NCI-H69 (cell line): Measurements from ENCODE around the gene HSPA12A.

Experiments used
- DNase-seq: peaks from one replicate; lab custom pipeline; 2025; lab: John Stamatoyannopoulos, UW

Gene HSPA12A

GRCh38 chr10:116690356-116691322 lies 51.7 kb downstream of the HSPA12A start:
- DNase-seq: no peak

DNA sequence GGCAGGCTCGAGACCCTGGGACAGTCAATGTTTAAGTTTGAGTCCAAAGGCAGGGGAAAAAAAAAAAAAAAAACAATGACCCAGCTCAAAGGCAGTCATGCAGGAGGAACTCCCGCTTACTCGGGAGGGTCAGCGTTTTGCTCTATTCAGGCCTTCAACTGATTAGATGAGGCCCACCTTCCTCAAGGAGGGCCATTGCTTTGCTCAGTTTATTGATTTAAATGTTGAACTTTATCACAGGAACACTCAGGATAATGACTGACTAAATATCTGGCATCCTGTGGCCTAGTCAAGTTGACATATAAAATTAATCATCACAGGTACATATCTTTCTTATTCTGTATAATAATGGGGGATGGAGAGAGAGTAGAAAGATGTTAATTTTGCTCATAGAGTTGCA lies 52.6 kb downstream of the HSPA12A start:
- DNase-seq: no peak

GRCh38 chr10:116688741-116689495 lies 53.4 kb downstream of the HSPA12A start:
- no peak for DNase-seq

DNA sequence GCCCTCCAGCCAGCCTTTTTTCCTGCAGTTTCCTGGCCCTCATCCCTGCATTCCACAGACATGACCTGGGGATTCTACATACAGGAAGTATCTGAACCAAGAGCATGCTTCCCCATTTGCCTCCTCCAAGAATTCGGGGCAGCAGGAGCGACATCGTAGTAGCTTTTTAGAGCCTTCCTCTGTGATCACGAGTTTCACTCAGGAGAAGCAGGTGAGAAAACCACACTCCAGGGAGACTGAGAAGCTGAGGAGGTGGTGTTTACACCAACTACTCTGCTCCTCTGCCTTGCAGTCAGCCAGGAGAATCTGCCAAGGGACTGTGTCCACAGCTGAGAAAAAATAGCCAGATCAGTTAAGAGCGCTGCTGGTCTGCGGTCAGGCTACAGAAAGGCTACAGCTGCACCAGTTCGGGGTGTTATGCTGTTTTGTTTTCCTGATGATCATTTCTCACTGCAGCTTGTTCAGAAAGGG lies 54.1 kb downstream of the HSPA12A start:
- no peak for DNase-seq

DNA sequence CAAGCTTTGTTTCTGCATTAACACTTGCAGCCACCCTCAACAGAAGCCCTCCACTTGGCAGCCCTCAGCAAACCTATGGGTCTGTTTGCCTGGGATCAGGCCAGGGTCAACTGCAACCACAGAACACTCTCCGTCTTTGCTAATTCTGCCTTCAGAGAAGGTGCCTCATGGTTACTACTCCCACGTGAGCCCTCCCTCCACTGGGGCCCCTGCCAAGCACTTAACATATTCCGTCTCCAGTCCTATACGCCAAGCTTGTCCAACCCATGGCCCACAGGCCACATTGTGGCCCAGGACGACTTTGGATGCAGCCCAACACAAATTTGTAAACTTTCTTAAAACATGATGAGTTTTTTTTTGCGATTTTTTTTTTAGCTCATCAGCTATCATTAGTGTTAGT lies 54.7 kb downstream of the HSPA12A start:
- no peak for DNase-seq

DNA sequence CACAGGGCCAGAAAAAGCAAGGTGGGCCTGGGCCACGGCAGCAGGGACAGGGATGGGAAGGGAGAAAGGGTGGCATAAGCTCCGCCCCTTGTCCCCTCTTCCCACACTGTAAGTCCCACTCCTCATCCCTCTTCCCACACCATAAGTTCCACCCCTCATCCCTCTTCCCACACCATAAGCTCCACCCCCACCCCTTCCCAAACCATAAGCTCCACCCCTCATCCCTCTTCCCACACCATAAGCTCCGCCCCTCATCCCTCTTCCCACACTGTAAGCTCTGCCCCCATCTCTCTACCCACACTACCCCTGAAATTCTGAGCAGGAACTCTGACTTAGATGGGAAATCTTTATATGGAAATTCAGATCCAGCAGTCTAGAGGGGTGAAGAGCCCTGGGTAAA lies 55.7 kb downstream of the HSPA12A start:
- DNase-seq: no peak

GRCh38 chr10:116685807-116686206 lies 56.6 kb downstream of the HSPA12A start:
- no peak for DNase-seq

DNA sequence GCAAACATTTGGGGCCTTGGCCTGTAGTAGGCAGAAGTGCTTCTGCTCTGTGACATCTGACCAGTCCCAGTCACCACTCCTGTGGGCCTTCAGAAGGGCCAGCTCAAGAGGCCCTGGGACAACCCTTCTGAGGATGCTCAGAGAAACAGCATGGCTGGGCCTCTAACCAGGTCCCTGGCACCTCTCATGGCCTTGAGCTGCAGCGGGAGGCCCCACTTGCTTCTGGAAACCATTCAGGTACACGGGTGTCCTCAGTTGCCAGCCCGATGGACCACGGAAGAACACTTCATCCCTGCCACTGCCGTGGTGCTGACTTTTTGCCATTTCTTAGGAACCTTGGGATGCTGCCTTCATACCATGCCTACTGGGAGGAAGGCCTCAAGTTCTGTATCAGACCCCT lies 57.6 kb downstream of the HSPA12A start:
- DNase-seq: no peak

- peak; percentile 8 for DNase-seq
Measured at GRCh38 chr10:116683821-116684220, 58.5 kb downstream of the HSPA12A start.

DNA sequence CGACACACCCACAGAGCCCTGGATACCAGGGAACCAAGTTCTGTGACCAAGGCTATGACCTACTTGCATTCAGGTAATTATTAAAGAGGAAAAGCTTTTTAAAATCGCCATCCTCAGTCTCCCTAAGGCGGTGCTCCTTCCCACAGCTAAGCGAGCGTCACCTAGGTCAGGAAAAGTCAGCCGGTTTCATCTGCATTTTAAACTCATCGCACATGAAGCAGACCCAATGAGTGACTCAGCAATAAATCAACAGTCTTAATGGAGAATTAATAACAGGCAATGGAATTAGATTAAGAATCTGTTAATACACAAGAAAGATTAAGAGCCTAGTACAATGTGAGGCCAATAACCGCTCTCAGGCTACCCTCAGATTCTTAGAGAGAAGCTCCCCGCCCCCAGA lies 59.2 kb downstream of the HSPA12A start:
- no peak for DNase-seq

DNA sequence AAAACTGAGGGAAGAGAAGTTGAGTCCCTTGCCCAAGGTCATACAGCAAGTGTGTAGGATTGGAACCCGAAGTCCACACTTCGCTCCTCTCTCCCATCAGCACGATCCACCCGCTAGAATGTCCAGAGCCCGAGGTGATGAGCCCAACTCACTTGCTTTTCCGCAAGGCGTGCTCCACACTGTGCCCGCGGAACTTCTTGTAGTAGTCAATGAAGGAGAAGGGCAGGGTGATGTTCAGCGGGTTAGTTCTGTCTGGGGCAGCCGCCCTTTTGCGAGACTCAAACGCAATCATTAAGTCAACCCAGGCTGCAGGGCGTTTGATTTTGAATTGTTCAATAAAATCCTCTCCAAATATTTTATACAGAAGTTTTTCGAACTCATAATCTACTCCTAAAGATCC lies 63.0 kb downstream of the HSPA12A start:
- no peak for DNase-seq

- DNase-seq: no peak
Measured at GRCh38 chr10:116676633-116677032, 65.7 kb downstream of the HSPA12A start.

DNA sequence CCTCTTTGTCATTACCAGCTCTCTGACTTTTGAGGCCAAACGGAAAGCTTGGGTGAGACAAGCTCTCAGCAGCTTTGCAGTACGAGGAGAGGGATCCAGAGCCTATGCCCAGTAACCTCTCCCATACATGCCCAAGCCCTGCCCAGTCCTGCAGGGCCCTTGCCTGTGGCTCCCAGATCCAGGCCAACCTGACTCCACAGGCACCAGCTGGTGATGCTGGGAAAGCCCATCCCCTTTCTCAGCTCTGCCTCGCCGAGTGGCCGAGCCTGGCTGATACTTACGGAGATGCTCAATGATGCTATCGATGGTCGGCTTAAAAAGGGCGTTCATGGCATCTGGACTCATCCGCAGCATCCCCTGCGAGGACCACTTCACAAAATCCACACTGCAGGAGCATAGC lies 66.2 kb downstream of the HSPA12A start:
- DNase-seq: no peak

DNA sequence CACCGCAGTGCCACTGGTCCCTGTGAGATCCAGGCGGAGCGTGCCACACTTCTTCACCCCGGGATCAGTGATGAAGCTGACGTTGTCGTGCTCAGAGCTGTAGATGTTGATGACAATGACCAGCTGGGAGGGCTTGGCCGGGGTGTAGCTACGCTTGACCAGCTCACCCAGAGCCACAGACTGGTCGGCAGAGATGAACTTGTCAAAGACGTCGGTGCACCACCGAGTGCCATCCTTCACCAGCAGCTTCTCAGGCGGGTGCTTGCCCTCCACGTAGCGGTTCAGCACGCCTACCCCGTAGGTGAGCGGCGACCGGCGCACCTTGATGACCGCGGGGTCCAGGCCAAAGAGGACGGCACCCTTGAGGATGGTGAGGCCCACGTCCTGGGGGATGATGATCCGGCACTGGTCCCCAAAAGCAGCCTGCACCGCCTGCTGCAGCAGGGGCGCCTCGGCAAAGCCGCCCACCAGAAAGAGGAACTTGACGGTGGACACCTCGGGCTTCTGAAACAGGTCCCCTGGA lies 67.4 kb downstream of the HSPA12A start:
- no peak for DNase-seq

DNA sequence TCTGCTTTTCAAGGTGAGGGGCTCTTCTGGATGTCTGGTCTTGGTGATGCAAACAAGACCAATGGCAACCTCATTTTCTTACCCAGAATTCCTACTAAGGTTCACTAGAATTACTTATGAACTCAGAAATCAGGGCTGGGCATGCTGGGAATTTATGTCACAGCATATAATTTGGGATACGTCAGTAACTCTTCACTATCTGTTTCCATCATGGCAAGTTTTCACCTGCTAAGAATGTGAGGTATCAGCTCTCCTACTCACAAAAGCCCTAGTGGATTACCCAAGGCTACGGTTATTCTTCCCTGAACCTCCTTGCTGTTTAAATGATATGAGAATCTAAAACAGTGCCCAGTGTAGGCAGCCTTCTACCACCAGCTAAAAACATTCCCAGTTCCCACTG lies 68.5 kb downstream of the HSPA12A start:
- DNase-seq: no peak

- DNase-seq: no peak
Measured at GRCh38 chr10:116672891-116673290, 69.5 kb downstream of the HSPA12A start.

- DNase-seq: peak; percentile 41
Measured at GRCh38 chr10:116671274-116671926, 71.0 kb downstream of the HSPA12A start.

- DNase-seq: peak; percentile 45
Measured at GRCh38 chr10:116670706-116671105, 71.7 kb downstream of the HSPA12A start.

DNA sequence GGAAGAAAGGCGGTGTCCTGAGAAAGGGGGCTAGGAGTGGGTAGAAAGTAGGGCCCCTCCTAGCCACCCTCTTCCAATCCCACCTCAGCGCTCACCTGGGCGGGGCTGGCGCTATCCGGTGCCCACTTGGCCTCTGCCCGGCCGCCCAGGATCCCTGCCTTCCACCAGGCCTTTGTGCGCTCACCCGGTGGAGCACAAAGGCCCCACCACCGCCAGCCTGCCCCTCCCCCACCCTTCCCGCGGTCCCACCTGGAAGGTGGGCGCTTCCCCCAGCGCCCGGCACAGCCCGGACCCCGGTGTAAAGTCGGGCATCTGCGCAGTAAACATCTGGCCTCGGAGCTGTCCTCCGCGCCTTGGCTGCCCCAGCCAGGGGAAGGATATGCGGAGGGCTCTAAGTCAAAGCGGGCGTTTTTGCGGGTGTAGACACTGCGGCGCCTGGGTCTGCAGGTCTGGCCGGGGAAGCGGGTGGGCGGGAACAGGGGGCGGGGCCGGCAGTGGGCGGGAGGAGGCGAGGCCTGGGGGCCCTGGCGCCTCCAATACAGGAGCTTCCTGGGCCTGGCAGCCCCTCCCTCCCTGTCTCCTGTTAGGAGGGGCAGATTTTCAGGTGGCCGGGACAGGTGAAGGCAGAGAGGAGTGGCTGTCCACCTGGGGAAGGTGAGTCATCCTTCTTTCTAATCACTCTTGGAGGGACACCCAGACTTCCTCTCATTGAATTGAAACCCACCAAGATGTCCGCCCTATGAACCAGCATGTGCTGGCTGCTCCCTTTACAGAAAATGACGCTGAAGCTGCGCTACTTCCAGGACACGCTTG lies 72.3 kb downstream of the HSPA12A start:
- DNase-seq: peak; percentile 72

GRCh38 chr10:116669080-116669479 lies 73.3 kb downstream of the HSPA12A start:
- no peak for DNase-seq

DNA sequence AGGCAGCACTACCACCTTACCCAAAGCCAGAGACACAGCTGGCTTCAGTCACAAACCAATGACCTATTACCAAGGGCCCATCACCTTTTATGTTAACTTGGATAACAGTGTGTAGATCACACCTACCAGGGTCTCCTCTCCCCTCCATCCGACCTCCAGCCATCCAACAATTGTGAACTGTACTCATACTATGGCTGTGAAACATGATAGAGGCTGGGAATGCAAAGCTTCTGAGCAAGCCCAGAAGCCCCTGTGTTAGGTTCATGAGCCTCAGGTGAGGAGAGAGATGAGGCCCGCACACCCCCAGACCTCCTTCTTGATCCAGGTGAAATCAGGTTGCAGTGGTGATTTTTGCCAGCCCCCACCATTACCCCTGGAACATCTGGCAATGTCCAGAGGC lies 73.9 kb downstream of the HSPA12A start:
- no peak for DNase-seq
